GM18861 (cell line): ENCODE data around the gene CASTOR1.

ENCODE experiments used
- ATAC-seq: cut with Tn5 transposase; IDR thresholded peaks from one replicate; pipeline ENCODE4 v1.9.1; 2021; ENCODE audit not compliant: unreplicated experiment

Gene CASTOR1

DNA sequence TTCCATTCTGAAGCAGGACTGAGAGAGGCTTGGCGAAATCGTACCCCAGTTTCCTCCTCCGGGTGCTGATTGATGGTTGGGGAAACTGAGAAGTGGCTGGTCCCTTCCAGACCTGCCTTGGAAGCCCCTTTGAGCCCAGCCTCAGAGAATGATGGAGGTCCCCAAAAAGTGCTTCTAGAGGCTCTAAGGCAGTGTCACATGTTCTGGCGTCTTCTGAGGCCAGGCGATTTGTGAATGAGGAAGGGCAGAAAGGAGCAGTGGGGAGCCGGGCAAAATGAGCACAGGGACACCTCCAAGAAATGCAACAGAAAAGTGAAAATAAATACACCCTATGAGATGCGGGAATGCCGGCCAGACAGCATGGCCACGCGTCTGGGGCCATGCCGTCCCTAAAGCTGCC is 41.7 kb downstream of the CASTOR1 start:
- ATAC-seq = no peak

- ATAC-seq = no peak
These were observed 42.4 kb downstream of the CASTOR1 start for GRCh38 chr22:30246814-30247376.

- no peak for ATAC-seq
These were observed 43.1 kb downstream of the CASTOR1 start, which contains the start of gene LIF for GRCh38 chr22:30245985-30246813. LIF (minus strand) TSS chr22:30246759; CDS start chr22:30246695, 64 bp downstream.

DNA sequence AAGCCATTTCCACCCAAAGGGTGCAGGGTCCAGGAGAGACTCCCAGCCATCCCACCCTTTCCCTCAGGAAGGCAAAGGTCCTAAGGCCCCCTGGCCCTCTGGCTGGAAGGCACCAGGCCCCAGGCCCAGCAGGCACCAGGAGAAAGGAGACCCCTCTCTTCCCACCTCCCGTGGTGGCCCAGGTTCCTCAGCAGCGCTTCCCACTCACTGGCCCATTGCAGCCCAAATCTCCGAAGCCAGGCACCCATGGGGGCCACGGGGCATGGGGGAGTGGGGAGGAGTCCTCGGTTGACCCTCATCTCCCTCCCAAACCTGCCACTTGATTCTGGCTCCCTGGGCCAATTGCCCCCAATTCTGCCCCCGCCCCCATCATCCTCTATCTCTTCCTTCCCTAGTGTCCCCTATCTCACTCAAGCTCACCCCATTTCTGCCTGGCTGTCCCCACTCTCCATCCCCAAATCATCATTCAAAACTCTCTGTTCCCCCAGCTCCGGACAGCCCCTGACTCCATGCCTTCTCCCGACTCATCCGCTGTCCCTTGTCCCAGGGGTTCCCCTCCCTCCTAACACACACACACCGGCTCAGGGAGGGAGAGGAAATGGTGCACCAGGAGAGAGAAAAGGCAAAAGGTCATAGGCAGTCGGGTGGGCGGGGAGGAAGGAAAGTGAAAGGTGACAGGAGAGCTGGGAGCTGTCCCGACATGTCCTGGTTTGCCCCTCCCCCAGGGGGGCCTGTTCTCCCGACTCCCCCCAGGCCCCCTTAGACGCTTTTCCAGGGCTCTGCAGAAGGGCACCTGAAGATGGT is 43.9 kb downstream of the CASTOR1 start:
- no peak for ATAC-seq

DNA sequence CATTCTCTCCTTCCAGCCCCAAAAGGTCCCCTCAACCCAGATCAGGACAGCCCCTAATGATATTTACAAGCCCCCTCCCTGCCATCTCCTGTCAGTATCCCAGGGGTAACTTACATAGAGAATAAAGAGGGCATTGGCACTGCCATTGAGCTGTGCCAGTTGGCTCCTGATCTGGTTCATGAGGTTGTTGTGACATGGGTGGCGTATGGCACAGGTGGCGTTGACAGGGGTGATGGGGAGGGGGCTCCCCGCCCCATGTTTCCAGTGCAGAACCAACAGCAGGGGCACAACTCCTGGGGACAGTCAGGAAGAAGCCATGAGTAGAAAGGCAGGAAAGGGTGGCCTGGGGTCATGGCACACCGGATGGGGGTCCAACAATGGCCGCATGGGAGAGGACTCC is 44.7 kb downstream of the CASTOR1 start:
- no peak for ATAC-seq

- ATAC-seq = no peak
These were observed 45.2 kb downstream of the CASTOR1 start for GRCh38 chr22:30244066-30244465.

DNA sequence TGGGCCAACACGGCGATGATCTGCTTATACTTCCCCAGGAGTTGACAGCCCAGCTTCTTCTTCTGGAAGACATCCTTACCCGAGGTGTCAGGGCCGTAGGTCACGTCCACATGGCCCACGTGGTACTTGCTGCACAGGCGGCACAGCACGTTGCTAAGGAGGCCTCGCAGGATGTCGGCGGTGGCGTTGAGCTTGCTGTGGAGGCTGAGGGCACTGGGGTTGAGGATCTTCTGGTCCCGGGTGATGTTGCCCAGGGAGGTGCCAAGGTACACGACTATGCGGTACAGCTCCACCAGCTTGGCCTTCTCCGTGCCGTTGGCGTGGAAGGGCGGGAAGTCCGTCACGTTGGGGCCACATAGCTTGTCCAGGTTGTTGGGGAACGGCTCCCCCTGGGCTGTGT is 45.6 kb downstream of the CASTOR1 start:
- ATAC-seq = no peak

- ATAC-seq = no peak
These were observed 47.5 kb downstream of the CASTOR1 start for GRCh38 chr22:30241576-30242371.

GRCh38 chr22:30240541-30241417 is 48.5 kb downstream of the CASTOR1 start:
- ATAC-seq = no peak

DNA sequence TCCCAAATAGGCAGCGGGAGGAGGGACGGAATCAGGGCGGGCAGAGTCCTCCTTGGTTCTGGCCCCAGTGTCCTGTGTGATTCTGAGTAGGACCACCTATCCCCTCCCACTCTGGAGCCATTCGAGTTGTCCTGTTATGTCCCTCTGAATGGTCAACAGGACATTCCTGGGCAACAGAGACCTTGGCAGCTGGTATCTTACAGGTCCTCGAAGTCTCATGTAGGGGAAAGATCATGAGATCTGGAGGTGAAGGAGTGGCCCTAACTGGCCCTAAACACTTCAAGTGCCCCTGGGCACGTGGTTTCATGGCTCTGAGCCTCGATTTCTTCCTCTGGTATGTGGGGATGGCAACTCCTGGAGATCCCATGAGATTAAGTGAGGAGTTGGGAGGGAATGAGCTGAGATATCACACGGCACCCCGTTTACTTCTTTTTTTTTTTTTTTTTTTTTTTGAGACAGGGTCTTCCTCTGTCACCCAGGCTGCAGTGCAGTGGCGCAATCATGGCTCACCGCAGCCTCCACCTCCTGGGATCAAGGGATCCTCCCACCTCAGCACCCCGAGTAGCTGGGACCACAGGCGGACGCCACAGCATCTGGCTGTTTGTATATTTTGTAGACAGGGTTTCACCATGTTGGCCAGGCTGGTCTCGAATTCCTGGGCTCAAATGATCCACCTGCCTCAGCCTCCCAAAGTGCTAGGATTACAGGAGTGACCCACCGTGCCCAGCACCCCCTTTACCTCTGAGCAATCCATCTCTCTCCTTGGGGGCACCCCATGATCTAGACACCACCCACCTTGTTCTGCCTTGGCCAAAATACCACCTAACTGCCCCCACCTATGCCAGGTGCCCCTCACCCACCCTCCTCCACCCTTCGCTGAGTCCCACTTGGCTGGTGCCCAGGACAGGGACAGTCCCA is 49.6 kb downstream of the CASTOR1 start:
- ATAC-seq = no peak

- ATAC-seq = no peak
These were observed 50.4 kb downstream of the CASTOR1 start for GRCh38 chr22:30238661-30239487.

DNA sequence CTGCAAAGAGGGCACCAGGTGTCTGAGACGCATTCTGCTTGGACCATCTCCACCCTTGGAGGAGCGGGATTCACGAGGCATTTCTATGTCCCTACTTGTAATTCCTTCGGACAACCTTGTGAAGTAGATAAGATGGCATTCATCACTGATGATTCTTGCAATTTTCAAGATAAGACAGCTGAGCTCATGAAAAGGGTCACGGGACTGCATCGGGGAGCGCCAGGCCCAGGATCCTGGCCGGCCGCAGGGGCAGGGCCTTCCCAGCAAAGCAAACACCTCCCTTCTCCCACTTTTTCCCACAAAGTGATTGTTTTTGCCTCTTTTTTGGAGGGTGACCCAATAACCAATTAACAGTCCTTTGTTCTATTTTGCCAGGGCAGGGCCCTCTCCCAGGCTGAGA is 51.2 kb downstream of the CASTOR1 start:
- ATAC-seq = no peak

DNA sequence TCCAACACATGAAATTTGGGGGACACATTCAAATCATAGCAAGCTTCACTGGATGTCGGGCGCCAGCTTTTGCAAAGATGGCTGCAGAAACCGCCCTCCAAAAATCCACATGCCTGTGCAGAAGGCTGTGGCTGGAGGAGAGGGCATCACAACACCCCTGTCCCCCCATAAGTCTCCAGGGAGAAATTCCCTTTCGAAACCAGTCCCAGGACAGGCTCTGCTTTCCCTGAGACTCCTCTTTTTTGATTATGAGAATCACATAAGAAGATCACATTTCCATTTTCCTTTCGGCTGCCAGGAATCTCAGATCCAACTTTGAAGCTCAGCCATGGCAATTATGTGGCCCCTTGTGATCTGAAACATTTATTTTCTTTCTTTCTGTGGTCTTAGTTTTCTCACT is 52.4 kb downstream of the CASTOR1 start:
- ATAC-seq = no peak

DNA sequence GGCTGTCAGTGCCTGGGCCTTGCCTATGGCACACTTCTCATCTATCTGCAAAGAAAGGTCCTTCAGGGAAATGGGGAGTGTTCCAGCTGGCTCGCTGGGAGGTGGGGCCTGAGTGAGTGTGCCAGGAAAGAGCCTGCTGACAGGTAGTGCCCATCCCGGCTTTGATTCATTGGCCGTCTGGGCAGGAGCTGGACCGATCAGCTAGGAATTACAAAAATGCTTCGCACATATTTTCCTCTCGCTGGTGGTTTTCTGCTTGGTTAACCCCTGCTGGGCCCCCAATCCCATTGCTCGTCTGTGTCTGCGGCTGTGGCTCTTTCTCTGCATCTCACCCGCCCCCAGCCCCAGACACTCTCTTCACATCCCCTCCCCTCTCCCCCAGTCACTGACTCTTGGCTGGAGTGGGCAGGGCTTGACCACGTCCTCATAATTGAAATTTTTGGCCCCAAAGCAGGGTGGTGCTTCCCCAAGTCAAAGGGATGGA is 53.6 kb downstream of the CASTOR1 start:
- no peak for ATAC-seq
